Heart left ventricle (tissue), 13 donors: ENCODE results near the gene VAC14.

Experiments used
- POLR2A ChIP-seq, 2 donors: fragments of 450-650 bp; IDR thresholded peaks; one replicate each; pipeline ENCODE4 v1.6.1; 2017; ENCODE audit warnings: antibody characterized with exemption in 2 of 2, mild to moderate bottlenecking in 2 of 2, moderate library complexity in 2 of 2
- TF ChIP-seq, protein P1 (sequence below), 12 donors: fragments of 200-600 bp; sonication (generic) in 4 of 12; IDR thresholded peaks; one replicate each; pipeline versions ENCODE4 v1.5.0 to v1.8.0; 2018 to 2022; ENCODE audit warnings: antibody characterized with exemption in 12 of 12, mild to moderate bottlenecking in 5 of 12
- donor health status: ischemic (EF 13 %, LVEDD 7.1; RV severe dilation, severe dysfunction).
- donor health status: DM: no; HTN: yes; CAD: no.
- donor health status: DM: no; HTN: no; CAD: no.
- donor health status: ischemic (EF 25% LVEDD 6.9; RV normal size, moderate dysfunction).
- donor health status: ischemic (EF 25% LVEDD 5.7; RV mildly dilated, moderate dysfunction).
- donor health status: ischemic (EF 35%, LVEDD 5.7; RV mildly dilated, moderate dysfunction).
- donor health status: nonischemic (EF 11% LVEDD 7.7; RV severe dilation, severe dysfunction).
- donor health status: DM: yes; HTN: yes; CAD: no.
- donor health status: PGD.
- donor health status: ischemic (EF 29% LVEDD 5.4; RV normal size, mild dysfunction).
- donor health status: nonischemic (EF 23%, LVEDD 6.1; RV moderate dilation, normal function).

DNA sequence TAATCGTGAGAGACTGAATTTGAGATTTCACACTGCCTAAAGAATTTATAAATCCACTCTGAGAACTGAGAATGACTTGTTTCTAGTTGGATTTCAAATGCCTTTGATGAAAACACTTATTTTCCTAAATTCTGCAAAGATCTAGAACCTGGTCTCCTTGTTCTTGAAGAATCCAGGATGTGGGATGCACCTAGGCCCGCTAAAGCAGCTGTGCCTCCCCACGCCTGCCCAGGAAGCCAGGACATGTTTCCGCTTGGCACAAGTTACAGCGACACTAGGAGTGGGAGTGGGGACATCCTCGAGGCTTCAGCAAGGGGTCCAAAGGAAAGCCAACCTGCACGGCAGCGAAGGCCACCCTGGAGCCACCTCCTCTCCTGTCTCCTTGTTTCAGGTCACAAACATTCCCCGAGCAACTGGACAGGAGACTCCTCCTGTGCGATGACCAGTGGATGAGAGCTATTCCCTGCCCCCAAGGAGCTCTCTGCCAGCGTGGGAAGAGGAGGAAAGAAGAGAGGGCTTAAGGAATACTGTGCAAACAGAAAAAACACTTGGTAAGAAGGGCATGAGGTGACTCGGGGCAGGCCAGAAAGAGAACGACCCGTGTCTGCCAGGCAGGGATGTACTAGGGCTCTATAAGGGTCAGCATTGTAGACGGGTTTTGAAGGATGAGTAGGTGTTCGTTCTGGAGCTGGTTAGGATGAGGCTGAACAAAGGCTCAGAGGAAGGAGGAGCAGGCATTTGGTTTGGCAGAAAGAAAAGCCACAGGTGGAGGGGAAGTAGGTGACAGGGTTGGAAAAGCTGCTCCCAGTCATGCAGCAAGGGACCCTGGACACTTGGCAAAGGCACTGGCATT is 11.1 kb downstream of the VAC14 start:
- TF ChIP-seq, protein P1, sequence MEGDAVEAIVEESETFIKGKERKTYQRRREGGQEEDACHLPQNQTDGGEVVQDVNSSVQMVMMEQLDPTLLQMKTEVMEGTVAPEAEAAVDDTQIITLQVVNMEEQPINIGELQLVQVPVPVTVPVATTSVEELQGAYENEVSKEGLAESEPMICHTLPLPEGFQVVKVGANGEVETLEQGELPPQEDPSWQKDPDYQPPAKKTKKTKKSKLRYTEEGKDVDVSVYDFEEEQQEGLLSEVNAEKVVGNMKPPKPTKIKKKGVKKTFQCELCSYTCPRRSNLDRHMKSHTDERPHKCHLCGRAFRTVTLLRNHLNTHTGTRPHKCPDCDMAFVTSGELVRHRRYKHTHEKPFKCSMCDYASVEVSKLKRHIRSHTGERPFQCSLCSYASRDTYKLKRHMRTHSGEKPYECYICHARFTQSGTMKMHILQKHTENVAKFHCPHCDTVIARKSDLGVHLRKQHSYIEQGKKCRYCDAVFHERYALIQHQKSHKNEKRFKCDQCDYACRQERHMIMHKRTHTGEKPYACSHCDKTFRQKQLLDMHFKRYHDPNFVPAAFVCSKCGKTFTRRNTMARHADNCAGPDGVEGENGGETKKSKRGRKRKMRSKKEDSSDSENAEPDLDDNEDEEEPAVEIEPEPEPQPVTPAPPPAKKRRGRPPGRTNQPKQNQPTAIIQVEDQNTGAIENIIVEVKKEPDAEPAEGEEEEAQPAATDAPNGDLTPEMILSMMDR (IDR thresholded peaks at IDR 0.05), result no peak
- TF ChIP-seq POLR2A (IDR thresholded peaks at IDR 0.05), result no peak
